ENCODE measurements around the gene TNFRSF8.
"Not testable (repeated sequence)": the region's sequence is repeated elsewhere in the genome, so short reads cannot be mapped to it uniquely, and the experiment has no call there.

- not testable (repeated sequence) for TF ChIP-seq CTCF (IDR thresholded peaks at IDR 0.05; ENCODE audit: low read length); EZH2 (IDR thresholded peaks at IDR 0.05; ENCODE audit: borderline replicate concordance, low read length)
Measured at GRCh38 chr1:12039824-12040456, 23.2 kb upstream of the TNFRSF8 start.
